ENCODE measurements around the gene CAMSAP1. TPM values are rescaled to one million over a fixed set of nuclear protein-coding genes. Genes with fewer than 3 reads are reported as not detected.

The CAMSAP1 gene
- total and polyA plus RNA-seq, 10 of the 15 experiments (the other 5 are each of a cell fraction or from before 2014, with no cell fraction given), result 1.4 to 24.7 (median 8.0) TPM

DNA sequence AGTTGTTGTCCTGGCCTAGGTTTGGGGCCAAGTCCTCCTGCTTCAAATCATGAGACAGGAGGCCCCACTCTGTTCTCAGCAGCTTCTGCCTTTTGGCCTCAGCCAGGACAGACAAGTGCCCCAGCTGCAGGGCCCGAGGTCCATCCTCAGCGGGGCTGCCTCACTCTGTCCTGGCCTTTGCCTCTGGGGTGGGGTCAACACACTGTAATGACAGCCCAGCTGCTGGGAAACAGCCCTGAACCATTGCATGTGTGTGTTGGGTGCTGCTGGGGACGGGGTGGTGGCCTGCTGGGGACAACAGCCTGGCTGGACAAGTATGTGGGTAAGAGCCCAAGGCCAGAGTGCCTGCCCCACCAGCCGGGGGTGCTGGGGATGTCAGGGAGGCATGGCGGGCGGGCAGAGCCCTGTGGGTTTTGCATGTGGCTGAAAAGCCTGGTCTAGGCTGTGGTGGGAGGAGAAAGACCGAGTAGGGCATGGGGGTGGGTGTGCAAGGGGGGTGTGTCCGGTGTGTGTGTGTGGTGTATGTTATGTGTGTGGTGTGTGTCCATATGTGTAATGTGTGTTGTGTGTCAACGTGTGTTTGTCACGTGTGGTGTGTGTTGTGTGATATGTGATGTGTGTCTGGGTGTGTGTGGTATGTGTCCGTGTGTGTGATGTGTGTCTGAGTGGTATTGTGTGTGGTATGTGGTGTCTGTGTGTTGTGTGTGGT, 133.7 kb downstream of the CAMSAP1 start (continued):
- no peak for TF ChIP-seq MYC (IDR thresholded peaks at IDR 0.05; ENCODE audit: insufficient read depth, insufficient read length, insufficient replicate concordance, low read length, severe bottlenecking)
- no peak for TF ChIP-seq SIX5 (IDR thresholded peaks at IDR 0.05; ENCODE audit: low read depth, low read length, severe bottlenecking)
- TF ChIP-seq PAX8 (IDR thresholded peaks at IDR 0.05), result no peak
- TF ChIP-seq STAT3 (IDR thresholded peaks at IDR 0.05; ENCODE audit: low read depth, low read length), result no peak
- no peak for TF ChIP-seq RB1 (IDR thresholded peaks at IDR 0.05; ENCODE audit: borderline replicate concordance)
- TF ChIP-seq, protein P1, sequence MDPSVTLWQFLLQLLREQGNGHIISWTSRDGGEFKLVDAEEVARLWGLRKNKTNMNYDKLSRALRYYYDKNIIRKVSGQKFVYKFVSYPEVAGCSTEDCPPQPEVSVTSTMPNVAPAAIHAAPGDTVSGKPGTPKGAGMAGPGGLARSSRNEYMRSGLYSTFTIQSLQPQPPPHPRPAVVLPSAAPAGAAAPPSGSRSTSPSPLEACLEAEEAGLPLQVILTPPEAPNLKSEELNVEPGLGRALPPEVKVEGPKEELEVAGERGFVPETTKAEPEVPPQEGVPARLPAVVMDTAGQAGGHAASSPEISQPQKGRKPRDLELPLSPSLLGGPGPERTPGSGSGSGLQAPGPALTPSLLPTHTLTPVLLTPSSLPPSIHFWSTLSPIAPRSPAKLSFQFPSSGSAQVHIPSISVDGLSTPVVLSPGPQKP (IDR thresholded peaks at IDR 0.05; ENCODE audit: low read depth, low read length), result no peak
- TF ChIP-seq POLR2A (IDR thresholded peaks at IDR 0.05; ENCODE audit: low read depth, low read length), result no peak
- no peak for TF ChIP-seq IKZF1 (conservative IDR thresholded peaks at IDR 0.05)
- TF ChIP-seq TCF12 (IDR thresholded peaks at IDR 0.05; ENCODE audit: low read depth, low read length), result no peak
- TF ChIP-seq NR2C2 (IDR thresholded peaks at IDR 0.05; ENCODE audit: borderline replicate concordance, control insufficient read depth, insufficient read length, low read depth), result no peak
- TF ChIP-seq MTA3 (IDR thresholded peaks at IDR 0.05; ENCODE audit: borderline replicate concordance, low read length), result no peak
- TF ChIP-seq STAT1 (conservative IDR thresholded peaks at IDR 0.05), result no peak

DNA sequence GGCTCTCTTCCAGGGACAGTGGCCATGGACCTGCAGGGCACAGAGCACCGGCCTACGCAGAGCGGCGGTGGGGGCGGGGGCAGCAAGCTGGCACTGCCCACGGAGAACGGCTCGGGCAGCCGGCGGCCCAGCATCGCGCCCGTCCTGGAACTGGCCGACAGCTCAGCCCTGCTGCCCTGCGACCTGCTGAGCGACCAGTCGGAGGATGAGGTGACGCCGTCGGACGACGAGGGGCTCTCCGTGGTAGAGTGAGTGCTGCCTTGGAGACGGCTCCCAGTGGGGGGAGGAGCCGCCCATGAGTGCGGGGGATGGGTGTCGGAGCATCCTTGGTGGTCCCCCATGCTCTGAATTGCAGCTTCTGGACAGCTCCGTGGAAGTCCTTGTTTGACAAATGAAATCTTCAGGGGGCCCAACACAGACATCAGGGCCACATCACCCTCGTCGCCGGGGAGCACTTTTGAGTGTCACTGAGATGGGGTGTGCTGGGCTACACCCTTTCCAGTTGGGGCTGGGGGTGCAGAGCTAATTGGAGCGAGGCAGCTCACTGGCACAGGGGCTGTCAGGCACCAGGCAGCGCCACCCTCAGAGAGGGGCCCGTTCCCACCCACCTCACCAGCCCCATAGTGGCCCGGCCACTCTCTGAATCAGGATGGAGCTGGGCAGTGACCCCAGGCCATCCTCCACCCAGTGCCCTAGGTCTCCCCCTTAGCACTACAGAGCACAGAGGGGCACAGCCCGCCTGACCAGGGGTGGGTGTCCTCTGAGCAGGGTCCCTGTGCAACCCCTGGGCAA, 134.4 kb downstream of the CAMSAP1 start:
- Histone ChIP-seq H3K27me3 (replicated peaks in 1 of 2; ENCODE audit: control insufficient read depth in 2 of 2, insufficient read depth in 2 of 2, low read length in 1 of 2) (no peaks in the 10 kb centered on the region), H3K79me2 (ENCODE audit: control insufficient read depth, insufficient read depth, low read length) (no peaks in the 10 kb centered on the region), H2AFZ (ENCODE audit: control insufficient read depth, low read depth, low read length) (no peak overlapping the region), H3K9me3 (replicated peaks; ENCODE audit: control insufficient read depth, insufficient read depth, low read length) (no peaks in the 10 kb centered on the region), H3K9ac (ENCODE audit: control insufficient read depth, insufficient read depth, low read length) (no peak overlapping the region), H3K27ac (ENCODE audit: control insufficient read depth, insufficient read depth) (no peak overlapping the region), H4K20me1 (ENCODE audit: control insufficient read depth, insufficient read depth) (no peaks in the 10 kb centered on the region), H3K4me2 (ENCODE audit: control insufficient read depth, insufficient read depth) (no peak overlapping the region), H3K36me3 (ENCODE audit: control insufficient read depth in 2 of 2, insufficient read depth in 2 of 2, low read length in 1 of 2) (no peaks in the 10 kb centered on the region), H3K4me1 (ENCODE audit: control insufficient read depth, insufficient read depth, low read length) (no peaks in the 10 kb centered on the region), H3K4me3 (no peak overlapping the region)
- ChIA-PET SMC1A (ENCODE audit: uncharacterized antibody, unreplicated experiment) (no interaction called here), RAD21 (ENCODE audit: unreplicated experiment) (no interaction called here), CTCF (no interaction called here), POLR2A (no interaction called here)
- intact Hi-C loops (cut with micrococcal nuclease; ENCODE audit: unreplicated experiment) (no loop called here), in situ Hi-C loops (cut with MboI) (no loop called here)
- FAIRE-seq, result no peak
- no peak for DNase-seq (ENCODE audit: low read depth, low spot score)
- ATAC-seq, result no peak
- 51% methylated on average over 34 of the region's 36 CpGs for WGBS (ENCODE audit: insufficient coverage, insufficient replicate concordance, low lambda C conversion rate, missing lambda C conversion rate)
- BruUV-seq (replicated peaks), result no TSS peak
- no peak for TF ChIP-seq JUNB (IDR thresholded peaks at IDR 0.05)
- TF ChIP-seq TARDBP (IDR thresholded peaks at IDR 0.05; ENCODE audit: borderline replicate concordance), result no peak
- TF ChIP-seq BCL11A (IDR thresholded peaks at IDR 0.05; ENCODE audit: low read depth, low read length), result no peak
- no peak for TF ChIP-seq CREM (IDR thresholded peaks at IDR 0.05; ENCODE audit: low read depth)
- TF ChIP-seq, protein P2, sequence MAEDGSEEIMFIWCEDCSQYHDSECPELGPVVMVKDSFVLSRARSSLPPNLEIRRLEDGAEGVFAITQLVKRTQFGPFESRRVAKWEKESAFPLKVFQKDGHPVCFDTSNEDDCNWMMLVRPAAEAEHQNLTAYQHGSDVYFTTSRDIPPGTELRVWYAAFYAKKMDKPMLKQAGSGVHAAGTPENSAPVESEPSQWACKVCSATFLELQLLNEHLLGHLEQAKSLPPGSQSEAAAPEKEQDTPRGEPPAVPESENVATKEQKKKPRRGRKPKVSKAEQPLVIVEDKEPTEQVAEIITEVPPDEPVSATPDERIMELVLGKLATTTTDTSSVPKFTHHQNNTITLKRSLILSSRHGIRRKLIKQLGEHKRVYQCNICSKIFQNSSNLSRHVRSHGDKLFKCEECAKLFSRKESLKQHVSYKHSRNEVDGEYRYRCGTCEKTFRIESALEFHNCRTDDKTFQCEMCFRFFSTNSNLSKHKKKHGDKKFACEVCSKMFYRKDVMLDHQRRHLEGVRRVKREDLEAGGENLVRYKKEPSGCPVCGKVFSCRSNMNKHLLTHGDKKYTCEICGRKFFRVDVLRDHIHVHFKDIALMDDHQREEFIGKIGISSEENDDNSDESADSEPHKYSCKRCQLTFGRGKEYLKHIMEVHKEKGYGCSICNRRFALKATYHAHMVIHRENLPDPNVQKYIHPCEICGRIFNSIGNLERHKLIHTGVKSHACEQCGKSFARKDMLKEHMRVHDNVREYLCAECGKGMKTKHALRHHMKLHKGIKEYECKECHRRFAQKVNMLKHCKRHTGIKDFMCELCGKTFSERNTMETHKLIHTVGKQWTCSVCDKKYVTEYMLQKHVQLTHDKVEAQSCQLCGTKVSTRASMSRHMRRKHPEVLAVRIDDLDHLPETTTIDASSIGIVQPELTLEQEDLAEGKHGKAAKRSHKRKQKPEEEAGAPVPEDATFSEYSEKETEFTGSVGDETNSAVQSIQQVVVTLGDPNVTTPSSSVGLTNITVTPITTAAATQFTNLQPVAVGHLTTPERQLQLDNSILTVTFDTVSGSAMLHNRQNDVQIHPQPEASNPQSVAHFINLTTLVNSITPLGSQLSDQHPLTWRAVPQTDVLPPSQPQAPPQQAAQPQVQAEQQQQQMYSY (CRISPR knock-in tag; IDR thresholded peaks at IDR 0.05), result no peak
